Endothelial cell (in vitro differentiated cells): Measurements from ENCODE around the gene PRR11. TPM values are rescaled to one million over a fixed set of nuclear protein-coding genes. Genes with fewer than 3 reads are reported as not detected.

Experiments
- DNase-seq: peaks from one replicate; pipeline ENCODE4 v3.0.0; 2021; ENCODE audit warnings: low spot score
- H3K27ac Mint-ChIP-seq: one replicate; pipeline ENCODE4 v1.8.0; 2021; ENCODE audit warnings: mixed read lengths, inconsistent platforms; ENCODE audit not compliant: unreplicated experiment
- H3K27me3 Mint-ChIP-seq: one replicate; pipeline ENCODE4 v1.8.0; 2021; ENCODE audit warnings: mild to moderate bottlenecking, moderate library complexity, mixed read lengths, inconsistent platforms; ENCODE audit not compliant: unreplicated experiment
- H3K36me3 Mint-ChIP-seq: one replicate; pipeline ENCODE4 v1.8.0; 2021; ENCODE audit warnings: mild to moderate bottlenecking, low read depth, mixed read lengths, inconsistent platforms; ENCODE audit not compliant: unreplicated experiment
- H3K4me1 Mint-ChIP-seq: one replicate; pipeline ENCODE4 v1.8.0; 2021; ENCODE audit warnings: mild to moderate bottlenecking, mixed read lengths, inconsistent platforms; ENCODE audit not compliant: unreplicated experiment
- H3K4me3 Mint-ChIP-seq: one replicate; pipeline ENCODE4 v1.8.0; 2021; ENCODE audit warnings: mild to moderate bottlenecking, mixed read lengths, inconsistent platforms; ENCODE audit not compliant: unreplicated experiment
- H3K9me3 Mint-ChIP-seq: one replicate; pipeline ENCODE4 v1.8.0; 2021; ENCODE audit warnings: mixed read lengths, inconsistent platforms; ENCODE audit not compliant: unreplicated experiment
- total RNA-seq: library from RNA; stranded (reverse); fragmentation: NEBNext Ultra II Directional; extraction: Animal tissue kit (Norgen Biotek cat#: 25700); gene quantifications from one replicate; pipeline ENCODE4 v1.2.1, GENCODE V29; 2021; ENCODE audit not compliant: unreplicated experiment
- TF ChIP-seq, protein P1 (sequence below): fragments of 200-600 bp; sonication (generic); IDR thresholded peaks from one replicate; pipeline ENCODE4 v1.5.0; 2021; ENCODE audit warnings: antibody characterized with exemption; ENCODE audit not compliant: unreplicated experiment

The PRR11 gene
- total RNA-seq, 1 donor from 2014 or later, result 16.0 TPM

DNA sequence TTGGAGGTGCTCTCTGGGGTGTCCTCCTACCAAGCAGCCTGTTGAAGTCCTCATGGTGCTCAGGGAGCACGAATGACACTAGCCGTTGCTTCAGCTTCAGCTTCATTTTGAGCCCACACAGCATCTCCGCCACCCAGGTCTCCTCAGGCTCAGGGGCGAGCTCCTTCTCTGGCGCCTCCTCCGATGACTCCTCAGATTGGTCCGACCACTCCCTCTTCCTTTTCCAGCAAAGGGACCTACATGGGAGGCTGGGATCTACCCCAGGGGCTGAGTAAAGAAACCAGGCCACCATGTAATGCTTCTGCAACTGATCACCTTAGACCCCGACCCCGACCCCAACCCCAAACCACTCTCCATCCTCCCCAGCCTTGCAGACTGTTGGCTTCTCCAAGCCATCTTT is 25.9 kb downstream of the PRR11 start:
- H3K27me3 Mint-ChIP-seq, result peaks cover 10% of the 10 kb centered on the region
- no peaks in the 10 kb centered on the region for H3K4me1 Mint-ChIP-seq
- TF ChIP-seq, protein P1, sequence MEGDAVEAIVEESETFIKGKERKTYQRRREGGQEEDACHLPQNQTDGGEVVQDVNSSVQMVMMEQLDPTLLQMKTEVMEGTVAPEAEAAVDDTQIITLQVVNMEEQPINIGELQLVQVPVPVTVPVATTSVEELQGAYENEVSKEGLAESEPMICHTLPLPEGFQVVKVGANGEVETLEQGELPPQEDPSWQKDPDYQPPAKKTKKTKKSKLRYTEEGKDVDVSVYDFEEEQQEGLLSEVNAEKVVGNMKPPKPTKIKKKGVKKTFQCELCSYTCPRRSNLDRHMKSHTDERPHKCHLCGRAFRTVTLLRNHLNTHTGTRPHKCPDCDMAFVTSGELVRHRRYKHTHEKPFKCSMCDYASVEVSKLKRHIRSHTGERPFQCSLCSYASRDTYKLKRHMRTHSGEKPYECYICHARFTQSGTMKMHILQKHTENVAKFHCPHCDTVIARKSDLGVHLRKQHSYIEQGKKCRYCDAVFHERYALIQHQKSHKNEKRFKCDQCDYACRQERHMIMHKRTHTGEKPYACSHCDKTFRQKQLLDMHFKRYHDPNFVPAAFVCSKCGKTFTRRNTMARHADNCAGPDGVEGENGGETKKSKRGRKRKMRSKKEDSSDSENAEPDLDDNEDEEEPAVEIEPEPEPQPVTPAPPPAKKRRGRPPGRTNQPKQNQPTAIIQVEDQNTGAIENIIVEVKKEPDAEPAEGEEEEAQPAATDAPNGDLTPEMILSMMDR, result no peak
- no peak for DNase-seq
- H3K9me3 Mint-ChIP-seq, result no peaks in the 10 kb centered on the region
- no peak overlapping the region for H3K27ac Mint-ChIP-seq
- H3K36me3 Mint-ChIP-seq, result peaks cover 5% of the 10 kb centered on the region
- H3K4me3 Mint-ChIP-seq, result no peak overlapping the region

DNA sequence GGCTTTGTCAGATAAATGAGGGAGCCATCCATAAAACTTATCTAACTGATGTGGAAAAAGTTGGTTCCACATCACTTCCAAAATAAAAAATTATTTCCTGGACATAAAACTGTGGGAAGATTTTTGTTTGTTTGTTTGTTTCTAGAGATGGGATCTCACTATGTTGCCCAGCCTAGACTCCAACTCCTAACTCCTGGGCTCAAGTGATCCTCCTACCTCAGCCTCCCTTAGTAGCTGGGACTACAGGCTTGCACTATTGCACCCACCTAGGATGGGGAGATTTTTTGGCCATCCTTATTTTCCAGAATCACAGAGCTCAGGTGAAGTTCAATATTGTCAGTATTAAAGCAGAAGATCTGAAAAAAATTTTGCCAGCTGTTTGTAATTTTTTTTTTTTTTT is 30.5 kb downstream of the PRR11 start:
- TF ChIP-seq, protein P1, result no peak
- no peaks in the 10 kb centered on the region for H3K4me1 Mint-ChIP-seq
- no peaks in the 10 kb centered on the region for H3K9me3 Mint-ChIP-seq
- H3K27ac Mint-ChIP-seq, result no peak overlapping the region
- no peak overlapping the region for H3K4me3 Mint-ChIP-seq
- H3K36me3 Mint-ChIP-seq, result no peaks in the 10 kb centered on the region
- no peak for DNase-seq
- H3K27me3 Mint-ChIP-seq, result peaks cover 7% of the 10 kb centered on the region

DNA sequence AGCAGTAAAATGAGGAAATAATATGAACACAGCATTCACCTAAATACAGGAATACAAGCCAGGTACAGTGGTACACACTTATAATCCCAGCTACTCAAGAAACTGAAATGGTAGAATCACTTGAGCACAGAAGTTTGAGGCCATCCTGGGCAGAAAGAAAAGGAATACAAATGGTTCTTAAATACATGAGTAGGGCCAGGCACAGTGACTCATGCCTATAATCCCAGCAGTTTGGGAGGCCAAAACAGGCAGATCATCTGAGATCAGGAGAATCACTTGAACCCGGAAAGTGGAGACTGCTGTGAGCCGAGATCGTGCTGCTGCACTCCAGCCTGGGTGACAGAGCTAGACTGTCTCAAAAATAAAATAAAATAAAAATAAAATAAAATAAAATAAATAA is 31.3 kb downstream of the PRR11 start:
- H3K4me1 Mint-ChIP-seq, result no peaks in the 10 kb centered on the region
- TF ChIP-seq, protein P1, result no peak
- no peak overlapping the region for H3K27ac Mint-ChIP-seq
- no peaks in the 10 kb centered on the region for H3K36me3 Mint-ChIP-seq
- H3K9me3 Mint-ChIP-seq, result no peaks in the 10 kb centered on the region
- peaks cover 7% of the 10 kb centered on the region for H3K27me3 Mint-ChIP-seq
- DNase-seq, result no peak
- no peak overlapping the region for H3K4me3 Mint-ChIP-seq

DNA sequence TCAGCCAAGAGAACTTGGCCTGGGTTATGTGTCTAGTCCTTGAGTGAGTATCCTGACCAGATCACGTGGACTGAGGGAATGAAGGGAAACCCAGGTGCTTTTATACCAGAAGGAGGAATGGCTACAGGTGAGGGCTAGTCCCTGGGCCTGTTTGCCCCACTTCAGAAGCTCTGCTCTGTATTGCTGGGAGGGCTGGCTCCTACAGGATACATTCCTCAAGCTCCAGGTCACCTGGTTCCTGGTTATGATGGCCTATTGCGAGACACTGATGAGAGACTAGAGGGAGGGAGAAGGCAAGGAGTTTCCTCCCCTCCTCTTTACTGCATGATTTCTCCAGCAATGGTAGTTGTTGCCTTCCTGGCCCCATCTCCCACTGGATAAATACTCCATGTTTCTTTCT is 35.3 kb downstream of the PRR11 start:
- no peak overlapping the region for H3K27ac Mint-ChIP-seq
- TF ChIP-seq, protein P1, result no peak
- no peaks in the 10 kb centered on the region for H3K27me3 Mint-ChIP-seq
- H3K9me3 Mint-ChIP-seq, result no peaks in the 10 kb centered on the region
- no peak for DNase-seq
- peaks cover 3% of the 10 kb centered on the region for H3K36me3 Mint-ChIP-seq
- H3K4me1 Mint-ChIP-seq, result no peaks in the 10 kb centered on the region
- H3K4me3 Mint-ChIP-seq, result no peak overlapping the region

DNA sequence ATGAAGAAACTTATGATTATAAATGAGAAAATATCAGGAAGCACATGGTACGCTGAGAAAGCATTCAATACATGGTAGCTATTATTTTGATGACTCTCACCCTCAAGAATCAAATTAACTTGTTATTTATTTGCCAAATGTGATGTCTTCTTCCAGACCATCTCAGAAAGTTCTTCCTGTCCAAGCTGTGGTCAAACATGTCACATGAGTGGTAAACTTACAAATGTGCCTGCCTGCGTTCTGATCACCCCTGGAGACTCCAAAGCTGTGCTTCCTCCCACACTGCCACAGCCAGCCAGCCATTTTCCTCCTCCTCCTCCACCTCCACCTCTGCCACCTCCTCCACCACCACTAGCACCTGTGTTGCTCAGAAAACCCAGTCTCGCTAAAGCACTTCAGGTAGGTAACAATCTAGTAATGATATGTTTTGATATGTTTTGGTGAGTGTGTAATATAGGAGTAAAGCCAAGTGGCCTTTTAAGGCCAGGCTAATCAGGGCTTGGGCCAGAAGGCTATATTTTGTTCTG is 37.9 kb downstream of the PRR11 start:
- H3K4me1 Mint-ChIP-seq, result no peaks in the 10 kb centered on the region
- no peak for DNase-seq
- no peak overlapping the region for H3K27ac Mint-ChIP-seq
- H3K36me3 Mint-ChIP-seq, result peaks cover 3% of the 10 kb centered on the region
- TF ChIP-seq, protein P1, result no peak
- H3K9me3 Mint-ChIP-seq, result no peaks in the 10 kb centered on the region
- H3K27me3 Mint-ChIP-seq, result no peaks in the 10 kb centered on the region
- no peak overlapping the region for H3K4me3 Mint-ChIP-seq
